ENCODE measurements around the gene PNPLA8. TPM values are rescaled to one million over a fixed set of nuclear protein-coding genes. Genes with fewer than 3 reads are reported as not detected.

The PNPLA8 gene
- total RNA-seq, 1 experiment from 2014 or later = 19.5 TPM

DNA sequence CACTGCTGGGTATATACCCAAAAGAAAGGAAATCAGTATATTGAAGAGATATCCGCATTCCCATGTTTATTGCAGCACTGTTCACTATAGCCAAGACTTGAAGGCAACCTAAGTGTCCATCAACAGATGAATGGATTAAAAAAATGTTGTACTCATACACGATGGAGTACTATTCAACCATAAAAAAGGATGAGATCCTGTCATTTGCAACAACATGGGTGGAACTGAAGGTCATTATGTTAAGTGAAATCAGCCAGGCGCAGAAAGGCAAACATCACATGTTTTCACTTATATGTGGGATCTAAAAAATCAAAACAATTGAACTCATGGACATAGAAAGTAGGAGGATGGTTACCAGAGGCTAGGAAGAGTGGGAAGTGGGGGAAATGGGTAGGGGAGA is 89.0 kb downstream of the PNPLA8 start:
- H3K36me3 ChIP-seq (ENCODE audit: low read depth, low read length) = no peaks in the 10 kb centered on the region

DNA sequence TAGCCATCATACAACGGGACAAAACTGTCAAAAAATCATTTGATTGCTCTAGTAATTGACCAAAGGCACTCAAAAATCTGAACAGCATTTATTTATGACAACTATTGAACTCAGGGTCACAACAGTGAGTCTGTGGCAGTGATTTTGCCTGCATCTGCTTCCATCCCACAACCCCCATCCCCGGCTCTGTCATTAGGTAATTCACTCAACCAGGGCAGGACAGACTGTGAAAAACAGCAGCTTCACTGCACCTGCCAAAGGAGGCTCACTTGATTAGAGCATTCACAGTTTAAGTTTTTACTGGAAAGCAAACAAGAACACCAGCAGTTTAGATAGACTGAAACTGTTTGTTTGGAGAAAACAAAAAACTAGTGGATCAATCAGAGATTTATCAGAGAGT is 91.9 kb downstream of the PNPLA8 start:
- ChIA-PET POLR2A (ENCODE audit: unreplicated experiment) (no interaction called here), CTCF (no interaction called here)
- no peak for TF ChIP-seq EZH2 (IDR thresholded peaks at IDR 0.05; ENCODE audit: low read length, unreplicated experiment)
- TF ChIP-seq EZH2phosphoT487 (IDR thresholded peaks at IDR 0.05; ENCODE audit: borderline replicate concordance, low read length) = no peak
- TF ChIP-seq, protein P1, sequence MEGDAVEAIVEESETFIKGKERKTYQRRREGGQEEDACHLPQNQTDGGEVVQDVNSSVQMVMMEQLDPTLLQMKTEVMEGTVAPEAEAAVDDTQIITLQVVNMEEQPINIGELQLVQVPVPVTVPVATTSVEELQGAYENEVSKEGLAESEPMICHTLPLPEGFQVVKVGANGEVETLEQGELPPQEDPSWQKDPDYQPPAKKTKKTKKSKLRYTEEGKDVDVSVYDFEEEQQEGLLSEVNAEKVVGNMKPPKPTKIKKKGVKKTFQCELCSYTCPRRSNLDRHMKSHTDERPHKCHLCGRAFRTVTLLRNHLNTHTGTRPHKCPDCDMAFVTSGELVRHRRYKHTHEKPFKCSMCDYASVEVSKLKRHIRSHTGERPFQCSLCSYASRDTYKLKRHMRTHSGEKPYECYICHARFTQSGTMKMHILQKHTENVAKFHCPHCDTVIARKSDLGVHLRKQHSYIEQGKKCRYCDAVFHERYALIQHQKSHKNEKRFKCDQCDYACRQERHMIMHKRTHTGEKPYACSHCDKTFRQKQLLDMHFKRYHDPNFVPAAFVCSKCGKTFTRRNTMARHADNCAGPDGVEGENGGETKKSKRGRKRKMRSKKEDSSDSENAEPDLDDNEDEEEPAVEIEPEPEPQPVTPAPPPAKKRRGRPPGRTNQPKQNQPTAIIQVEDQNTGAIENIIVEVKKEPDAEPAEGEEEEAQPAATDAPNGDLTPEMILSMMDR (conservative IDR thresholded peaks at IDR 0.05; ENCODE audit: low read depth, low read length) = no peak
- BruUV-seq (replicated peaks) = no TSS peak
- no peak for ATAC-seq
- no peaks in the 10 kb centered on the region for H3K36me3 ChIP-seq (ENCODE audit: low read depth, low read length)
- peaks cover 34% of the 10 kb centered on the region for H3K27me3 ChIP-seq (ENCODE audit: low read length)
- H4K20me1 ChIP-seq (ENCODE audit: low read length) = no peaks in the 10 kb centered on the region
- no peak overlapping the region for H2AFZ ChIP-seq (ENCODE audit: low read length)
- no peaks in the 10 kb centered on the region for H3K4me1 ChIP-seq (ENCODE audit: insufficient read depth, low read length)
- no peak overlapping the region for H3K9ac ChIP-seq (ENCODE audit: low read length)
- DNase-seq = no peak
- H3K4me2 ChIP-seq (ENCODE audit: low read length) = no peak overlapping the region
- H3F3A ChIP-seq (ENCODE audit: low read length, unreplicated experiment) = no peaks in the 10 kb centered on the region
- H3K9me2 ChIP-seq (replicated peaks; ENCODE audit: low read length) = no peaks in the 10 kb centered on the region
- no peak overlapping the region for H3K4me3 ChIP-seq (ENCODE audit: low read length)
- no peak overlapping the region for H3K27ac ChIP-seq (ENCODE audit: low read length)
- no peaks in the 10 kb centered on the region for H3K79me2 ChIP-seq (ENCODE audit: low read length)
- H3K9me3 ChIP-seq (ENCODE audit: low read length) = no peaks in the 10 kb centered on the region
- intact Hi-C loops (cut with micrococcal nuclease) = no loop called here

More for the DNA sequence above, 89.0 kb downstream of the PNPLA8 start:
- no peak overlapping the region for H3K27ac ChIP-seq (ENCODE audit: low read length)
- no peak overlapping the region for H3K4me3 ChIP-seq (ENCODE audit: low read length)
- no TSS peak for BruUV-seq (replicated peaks)
- no peaks in the 10 kb centered on the region for H3F3A ChIP-seq (ENCODE audit: low read length, unreplicated experiment)
- H3K9me3 ChIP-seq (ENCODE audit: low read length) = no peaks in the 10 kb centered on the region
- H2AFZ ChIP-seq (ENCODE audit: low read length) = no peak overlapping the region
- intact Hi-C loops (cut with micrococcal nuclease) = no loop called here
- H3K4me2 ChIP-seq (ENCODE audit: low read length) = no peak overlapping the region
- DNase-seq (no peak), ATAC-seq (no peak)
- H4K20me1 ChIP-seq (ENCODE audit: low read length) = no peaks in the 10 kb centered on the region
- H3K9me2 ChIP-seq (replicated peaks; ENCODE audit: low read length) = no peaks in the 10 kb centered on the region
- ChIA-PET POLR2A (ENCODE audit: unreplicated experiment) (no interaction called here), CTCF (no interaction called here)
- TF ChIP-seq EZH2 (IDR thresholded peaks at IDR 0.05; ENCODE audit: low read length, unreplicated experiment) = no peak
- no peaks in the 10 kb centered on the region for H3K79me2 ChIP-seq (ENCODE audit: low read length)
- H3K4me1 ChIP-seq (ENCODE audit: insufficient read depth, low read length) = 0 out of 2 replicates have a peak, but pooled peaks cover 3% of the 10 kb centered on the region
- H3K27me3 ChIP-seq (ENCODE audit: low read length) = peaks cover 15% of the 10 kb centered on the region
- no peak overlapping the region for H3K9ac ChIP-seq (ENCODE audit: low read length)

DNA sequence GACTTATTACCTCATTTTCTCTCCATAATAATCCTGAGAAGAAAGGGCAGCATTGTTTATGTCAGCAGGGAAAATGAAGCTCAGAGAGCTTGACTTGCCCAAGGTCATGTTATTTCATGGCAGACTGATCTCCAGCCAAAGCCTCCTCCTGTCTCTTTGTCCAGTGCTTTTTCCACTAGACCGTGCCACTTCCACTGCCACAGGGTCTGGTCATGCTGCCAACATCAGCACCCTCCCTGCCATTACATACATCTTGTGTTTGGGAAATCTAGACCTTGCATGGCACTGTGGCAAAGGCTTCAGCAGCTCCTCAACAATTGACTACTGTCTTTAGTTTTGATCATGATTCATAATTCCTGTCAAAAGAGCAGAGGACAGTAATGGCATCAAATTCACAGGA is 94.8 kb downstream of the PNPLA8 start:
- DNase-seq = no peak
- Histone ChIP-seq H3K27ac (ENCODE audit: low read length) (no peak overlapping the region), H2AFZ (ENCODE audit: low read length) (no peak overlapping the region), H3K9me3 (ENCODE audit: low read length) (no peaks in the 10 kb centered on the region), H3F3A (ENCODE audit: low read length, unreplicated experiment) (no peaks in the 10 kb centered on the region), H3K4me1 (ENCODE audit: insufficient read depth, low read length) (no peaks in the 10 kb centered on the region), H3K4me3 (ENCODE audit: low read length) (no peak overlapping the region), H3K4me2 (ENCODE audit: low read length) (no peak overlapping the region), H3K9me2 (replicated peaks; ENCODE audit: low read length) (no peaks in the 10 kb centered on the region), H3K36me3 (ENCODE audit: low read depth, low read length) (no peaks in the 10 kb centered on the region), H3K27me3 (ENCODE audit: low read length) (peaks cover 56% of the 10 kb centered on the region), H3K9ac (ENCODE audit: low read length) (no peak overlapping the region), H4K20me1 (ENCODE audit: low read length) (no peaks in the 10 kb centered on the region), H3K79me2 (ENCODE audit: low read length) (no peaks in the 10 kb centered on the region)
- no TSS peak for BruUV-seq (replicated peaks)
- CTCF ChIA-PET = no interaction called here
- POLR2A ChIA-PET (ENCODE audit: unreplicated experiment) = no interaction called here
- intact Hi-C loops (cut with micrococcal nuclease) = no loop called here
- TF ChIP-seq, protein P1 (conservative IDR thresholded peaks at IDR 0.05; ENCODE audit: low read depth, low read length) = no peak
- TF ChIP-seq EZH2phosphoT487 (IDR thresholded peaks at IDR 0.05; ENCODE audit: borderline replicate concordance, low read length) (no peak), EZH2 (IDR thresholded peaks at IDR 0.05; ENCODE audit: low read length, unreplicated experiment) (no peak)
- ATAC-seq = no peak
